Neuron (in vitro differentiated cells): Measurements from ENCODE around the gene SLC36A3.

Experiments used
- H2AFZ ChIP-seq: one replicate; pipeline ENCODE4 v1.6.1; 2013; ENCODE audit warnings: low read depth, mild to moderate bottlenecking, inconsistent platforms, low read length, moderate library complexity
- H3K27me3 ChIP-seq: one replicate; pipeline ENCODE4 v1.6.1; 2013; ENCODE audit warnings: low read length; ENCODE audit not compliant: insufficient read depth
- H3K36me3 ChIP-seq: one replicate; pipeline ENCODE4 v1.6.1; 2013; ENCODE audit warnings: low read length; ENCODE audit not compliant: insufficient read depth
- H3K4me1 ChIP-seq: one replicate; pipeline ENCODE4 v1.6.1; 2013; ENCODE audit warnings: low read length; ENCODE audit not compliant: insufficient read depth
- H3K4me3 ChIP-seq: 2 replicates; pipeline ENCODE4 v1.5.1; 2013; ENCODE audit warnings: mild to moderate bottlenecking, low read length, moderate library complexity
- H3K9me3 ChIP-seq: one replicate; pipeline ENCODE4 v1.6.1; 2013; ENCODE audit warnings: low read length

The SLC36A3 gene

GRCh38 chr5:151303666-151304065 lies at the start of gene SLC36A3:
TSS of gene SLC36A3 (minus strand) at chr5:151303766. CDS start at chr5:151303354, 412 bp downstream.
- H3K9me3 ChIP-seq = no peaks in the 10 kb centered on the region
- H3K4me1 ChIP-seq = no peaks in the 10 kb centered on the region
- no peaks in the 10 kb centered on the region for H3K36me3 ChIP-seq
- H3K4me3 ChIP-seq = no peak within 1 kb of the TSS
- no peak within 1 kb of the TSS for H2AFZ ChIP-seq
- H3K27me3 ChIP-seq = no peaks in the 10 kb centered on the region

GRCh38 chr5:151351671-151352070 lies 48.1 kb upstream of the SLC36A3 start:
- Histone ChIP-seq H3K27me3 (peaks cover 16% of the 10 kb centered on the region), H3K4me1 (no peaks in the 10 kb centered on the region), H3K36me3 (no peaks in the 10 kb centered on the region), H3K9me3 (no peaks in the 10 kb centered on the region), H3K4me3 (no peak overlapping the region), H2AFZ (no peak overlapping the region)

GRCh38 chr5:151348789-151349188 lies 45.2 kb upstream of the SLC36A3 start:
- Histone ChIP-seq H3K4me1 (no peaks in the 10 kb centered on the region), H3K9me3 (no peaks in the 10 kb centered on the region), H3K27me3 (peaks cover 25% of the 10 kb centered on the region), H3K4me3 (no peak overlapping the region), H2AFZ (no peak overlapping the region), H3K36me3 (no peaks in the 10 kb centered on the region)

GRCh38 chr5:151347369-151347768 lies 43.8 kb upstream of the SLC36A3 start, which contains the start of gene SLC36A2:
TSS of gene SLC36A2 (minus strand) at chr5:151347559. CDS start at chr5:151347460, 99 bp downstream.
- Histone ChIP-seq H2AFZ (no peak within 1 kb of the TSS), H3K4me3 (no peak within 1 kb of the TSS), H3K27me3 (peaks cover 25% of the 10 kb centered on the region), H3K36me3 (no peaks in the 10 kb centered on the region), H3K4me1 (no peaks in the 10 kb centered on the region), H3K9me3 (no peaks in the 10 kb centered on the region)

GRCh38 chr5:151345808-151346478 lies 42.4 kb upstream of the SLC36A3 start:
- H2AFZ ChIP-seq = no peak overlapping the region
- no peaks in the 10 kb centered on the region for H3K9me3 ChIP-seq
- H3K36me3 ChIP-seq = no peaks in the 10 kb centered on the region
- no peak overlapping the region for H3K4me3 ChIP-seq
- H3K4me1 ChIP-seq = no peaks in the 10 kb centered on the region
- peaks cover 25% of the 10 kb centered on the region for H3K27me3 ChIP-seq

- no peaks in the 10 kb centered on the region for H3K4me1 ChIP-seq
- H3K9me3 ChIP-seq = no peaks in the 10 kb centered on the region
- no peaks in the 10 kb centered on the region for H3K36me3 ChIP-seq
- no peak overlapping the region for H2AFZ ChIP-seq
- H3K27me3 ChIP-seq = peaks cover 25% of the 10 kb centered on the region
- H3K4me3 ChIP-seq = no peak overlapping the region
Measured at GRCh38 chr5:151345187-151345807, 41.7 kb upstream of the SLC36A3 start.

GRCh38 chr5:151344088-151344487 lies 40.5 kb upstream of the SLC36A3 start:
- H3K36me3 ChIP-seq = no peaks in the 10 kb centered on the region
- H2AFZ ChIP-seq = no peak overlapping the region
- no peak overlapping the region for H3K4me3 ChIP-seq
- H3K9me3 ChIP-seq = no peaks in the 10 kb centered on the region
- peaks cover 25% of the 10 kb centered on the region for H3K27me3 ChIP-seq
- no peaks in the 10 kb centered on the region for H3K4me1 ChIP-seq

GRCh38 chr5:151340004-151340403 lies 36.4 kb upstream of the SLC36A3 start:
- Histone ChIP-seq H3K36me3 (no peaks in the 10 kb centered on the region), H3K4me1 (no peaks in the 10 kb centered on the region), H2AFZ (no peak overlapping the region), H3K4me3 (no peak overlapping the region), H3K27me3 (no peaks in the 10 kb centered on the region), H3K9me3 (no peaks in the 10 kb centered on the region)

GRCh38 chr5:151338734-151339133 lies 35.2 kb upstream of the SLC36A3 start:
- Histone ChIP-seq H3K27me3 (no peaks in the 10 kb centered on the region), H3K4me3 (no peak overlapping the region), H2AFZ (no peak overlapping the region), H3K36me3 (no peaks in the 10 kb centered on the region), H3K9me3 (no peaks in the 10 kb centered on the region), H3K4me1 (no peaks in the 10 kb centered on the region)

GRCh38 chr5:151332857-151333256 lies 29.3 kb upstream of the SLC36A3 start:
- no peak overlapping the region for H3K4me3 ChIP-seq
- H3K9me3 ChIP-seq = no peaks in the 10 kb centered on the region
- H3K27me3 ChIP-seq = no peaks in the 10 kb centered on the region
- no peaks in the 10 kb centered on the region for H3K36me3 ChIP-seq
- H2AFZ ChIP-seq = no peak overlapping the region
- no peaks in the 10 kb centered on the region for H3K4me1 ChIP-seq

GRCh38 chr5:151328734-151329133 lies 25.2 kb upstream of the SLC36A3 start:
- H2AFZ ChIP-seq = no peak overlapping the region
- H3K4me3 ChIP-seq = no peak overlapping the region
- H3K27me3 ChIP-seq = no peaks in the 10 kb centered on the region
- no peaks in the 10 kb centered on the region for H3K36me3 ChIP-seq
- no peaks in the 10 kb centered on the region for H3K9me3 ChIP-seq
- no peaks in the 10 kb centered on the region for H3K4me1 ChIP-seq

GRCh38 chr5:151327585-151327984 lies 24.0 kb upstream of the SLC36A3 start:
- H3K36me3 ChIP-seq = no peaks in the 10 kb centered on the region
- no peaks in the 10 kb centered on the region for H3K4me1 ChIP-seq
- H2AFZ ChIP-seq = no peak overlapping the region
- no peaks in the 10 kb centered on the region for H3K27me3 ChIP-seq
- H3K9me3 ChIP-seq = no peaks in the 10 kb centered on the region
- no peak overlapping the region for H3K4me3 ChIP-seq

- Histone ChIP-seq H2AFZ (no peak overlapping the region), H3K4me3 (no peak overlapping the region)
Measured at GRCh38 chr5:151326266-151326665, 22.7 kb upstream of the SLC36A3 start.

More at GRCh38 chr5:151326266-151326665, 22.7 kb upstream of the SLC36A3 start:
- Histone ChIP-seq H3K36me3 (no peaks in the 10 kb centered on the region), H3K27me3 (no peaks in the 10 kb centered on the region), H3K9me3 (no peaks in the 10 kb centered on the region), H3K4me1 (peaks cover 5% of the 10 kb centered on the region)
